Colonic mucosa (tissue), 4 donors: Measurements from ENCODE around the gene ARMC3. TPM values are rescaled to one million over a fixed set of nuclear protein-coding genes. Genes with fewer than 3 reads are reported as not detected.

Experiments
- DNase-seq: peaks from one replicate; pipeline ENCODE4 v3.0.0-alpha.2; 2020
- H3K27ac ChIP-seq: fragments of 200-600 bp; one replicate; pipeline ENCODE4 v1.8.0; 2021
- H3K27me3 ChIP-seq: fragments of 200-600 bp; one replicate; pipeline ENCODE4 v1.8.0; 2021
- H3K36me3 ChIP-seq: fragments of 200-600 bp; one replicate; pipeline ENCODE4 v1.8.0; 2021
- H3K4me1 ChIP-seq: fragments of 200-600 bp; one replicate; pipeline ENCODE4 v1.8.0; 2021; ENCODE audit warnings: mild to moderate bottlenecking
- H3K4me3 ChIP-seq: fragments of 200-600 bp; one replicate; pipeline ENCODE4 v1.8.0; 2021
- H3K9ac ChIP-seq, 2 donors: one replicate each; pipeline ENCODE4 v1.7.0; 2013; ENCODE audit warnings: control low read depth in 2 of 2, low read depth in 2 of 2, low read length in 2 of 2
- H3K9me3 ChIP-seq: fragments of 200-600 bp; one replicate; pipeline ENCODE4 v1.8.0; 2021
- CTCF ChIP-seq: fragments of 200-600 bp; IDR thresholded peaks from one replicate; pipeline ENCODE4 v1.8.0; 2022; ENCODE audit warnings: antibody characterized with exemption, mild to moderate bottlenecking
- intact Hi-C: fragments of 100-400 bp; cut with DNase I; formaldehyde crosslinking; loops from one replicate; pipeline ENCODE4 v1.14.1; 2022
- total RNA-seq, 2 donors: library from RNA; stranded (reverse); fragmentation: NEBNext Ultra II Directional in 1 of 2; extraction: Animal tissue kit (Norgen Biotek cat#: 25700) in 1 of 2; gene quantifications; one replicate each; pipeline ENCODE4 v1.2.1, GENCODE V29; 2021
- donor health status: healthy.
- donor health status: DM: no; HTN: no; CAD: no.
- donor health status: DM: no; HTN: no; CAD: no.

The ARMC3 gene, protein sequence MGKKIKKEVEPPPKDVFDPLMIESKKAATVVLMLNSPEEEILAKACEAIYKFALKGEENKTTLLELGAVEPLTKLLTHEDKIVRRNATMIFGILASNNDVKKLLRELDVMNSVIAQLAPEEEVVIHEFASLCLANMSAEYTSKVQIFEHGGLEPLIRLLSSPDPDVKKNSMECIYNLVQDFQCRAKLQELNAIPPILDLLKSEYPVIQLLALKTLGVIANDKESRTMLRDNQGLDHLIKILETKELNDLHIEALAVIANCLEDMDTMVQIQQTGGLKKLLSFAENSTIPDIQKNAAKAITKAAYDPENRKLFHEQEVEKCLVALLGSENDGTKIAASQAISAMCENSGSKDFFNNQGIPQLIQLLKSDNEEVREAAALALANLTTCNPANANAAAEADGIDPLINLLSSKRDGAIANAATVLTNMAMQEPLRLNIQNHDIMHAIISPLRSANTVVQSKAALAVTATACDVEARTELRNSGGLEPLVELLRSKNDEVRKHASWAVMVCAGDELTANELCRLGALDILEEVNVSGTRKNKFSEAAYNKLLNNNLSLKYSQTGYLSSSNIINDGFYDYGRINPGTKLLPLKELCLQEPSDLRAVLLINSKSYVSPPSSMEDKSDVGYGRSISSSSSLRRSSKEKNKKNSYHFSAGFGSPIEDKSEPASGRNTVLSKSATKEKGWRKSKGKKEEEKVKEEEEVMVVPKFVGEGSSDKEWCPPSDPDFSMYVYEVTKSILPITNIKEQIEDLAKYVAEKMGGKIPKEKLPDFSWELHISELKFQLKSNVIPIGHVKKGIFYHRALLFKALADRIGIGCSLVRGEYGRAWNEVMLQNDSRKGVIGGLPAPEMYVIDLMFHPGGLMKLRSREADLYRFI
- not detected for total RNA-seq

DNA sequence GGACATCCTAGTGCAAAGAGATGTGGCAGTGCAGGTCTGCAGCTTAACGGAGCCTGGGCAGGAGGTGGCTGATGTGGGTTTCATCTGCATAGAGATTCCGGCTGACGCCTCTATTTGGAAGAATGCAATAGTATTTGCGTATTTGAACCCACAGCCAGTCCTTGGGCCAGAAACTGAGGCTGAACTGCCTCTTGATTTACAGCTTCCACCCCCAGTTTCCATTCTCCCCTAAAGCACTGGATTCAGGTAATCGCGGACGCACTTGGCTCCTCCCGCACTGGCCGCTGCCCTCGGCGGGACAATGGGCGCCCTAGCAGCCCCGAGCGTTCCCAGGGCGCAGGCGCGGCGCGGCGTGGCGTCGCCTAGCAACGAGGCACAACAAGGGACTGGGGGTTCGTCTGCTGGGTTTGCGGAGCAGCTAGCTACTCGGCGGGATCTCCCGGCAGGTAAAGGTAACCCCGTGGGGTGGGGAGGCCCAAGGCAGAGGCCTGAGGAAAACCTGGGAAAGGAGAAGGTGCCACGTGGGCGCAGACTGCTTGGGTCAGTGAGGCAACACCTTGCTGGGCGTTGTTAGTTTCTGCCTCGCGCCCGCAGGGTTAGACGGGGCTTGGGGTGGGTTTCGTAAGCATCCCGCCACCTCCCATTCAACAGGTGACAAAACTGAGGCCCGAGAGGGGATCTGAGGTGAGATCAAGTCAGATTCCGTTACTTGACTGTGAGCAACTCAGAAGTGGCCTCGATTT is at the start of gene ARMC3:
Gene ARMC3, plus strand, starts transcription at position 393 of the 743 bp plus-strand sequence. CDS start 3,944 bp downstream, outside the sequence.
- TF ChIP-seq CTCF, result no peak
- Histone ChIP-seq H3K36me3 (no peaks in the 10 kb centered on the region), H3K27me3 (no peaks in the 10 kb centered on the region), H3K27ac (no peak within 1 kb of the TSS), H3K9me3 (no peaks in the 10 kb centered on the region), H3K4me1 (no peaks in the 10 kb centered on the region), H3K4me3 (peak within 1 kb of the TSS; percentile 30), H3K9ac (no peak within 1 kb of the TSS)
- peak; percentile 32 for DNase-seq
- intact Hi-C loops, result no loop called here

DNA sequence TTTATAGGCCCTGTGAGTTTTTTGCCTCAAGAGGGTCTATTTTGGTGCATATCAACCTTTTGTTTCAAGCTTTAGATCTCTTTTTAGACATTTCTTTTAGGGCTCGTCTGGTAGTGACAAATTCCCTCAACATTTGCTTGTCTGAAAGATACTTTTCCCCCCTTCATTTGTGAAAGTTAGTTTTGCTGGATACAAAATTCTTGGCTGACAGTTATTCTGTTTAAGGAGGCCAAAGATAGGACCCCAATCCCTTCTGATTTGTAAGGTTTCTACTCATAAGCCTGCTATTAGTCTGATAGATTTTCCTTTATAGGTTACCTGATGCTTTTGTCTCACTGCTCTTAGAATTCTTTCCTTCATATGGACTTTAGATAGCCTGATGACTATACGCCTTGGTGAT is 36.1 kb upstream of the ARMC3 start:
- no peak for DNase-seq
- no peaks in the 10 kb centered on the region for H3K27me3 ChIP-seq
- H3K9ac ChIP-seq, result no peak overlapping the region
- intact Hi-C loops, result no loop called here
- H3K9me3 ChIP-seq, result no peaks in the 10 kb centered on the region
- no peaks in the 10 kb centered on the region for H3K36me3 ChIP-seq
- no peak for TF ChIP-seq CTCF
- H3K4me1 ChIP-seq, result no peaks in the 10 kb centered on the region
- no peak overlapping the region for H3K27ac ChIP-seq
- H3K4me3 ChIP-seq, result no peak overlapping the region

DNA sequence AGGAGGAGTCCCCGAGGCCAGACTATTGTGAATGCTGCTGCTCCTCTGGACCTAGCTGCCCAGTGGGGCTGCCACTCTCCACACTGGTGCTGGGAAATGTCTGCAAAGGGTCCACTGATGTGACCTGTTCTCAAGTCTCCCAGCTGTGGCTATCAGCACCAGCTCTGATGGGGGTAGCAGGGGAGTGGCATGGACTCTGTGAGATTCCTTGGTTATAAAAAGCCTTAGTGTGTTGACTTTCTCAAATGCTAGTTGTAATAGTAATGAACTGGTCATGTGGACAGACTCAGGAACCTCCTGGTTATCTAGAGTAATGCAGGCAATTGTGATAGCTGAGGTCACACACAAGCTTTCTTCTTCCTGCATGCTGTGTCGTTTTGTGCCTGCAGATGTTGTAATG is 34.1 kb upstream of the ARMC3 start:
- H3K9me3 ChIP-seq, result no peaks in the 10 kb centered on the region
- no peaks in the 10 kb centered on the region for H3K4me1 ChIP-seq
- H3K9ac ChIP-seq, result no peak overlapping the region
- no peaks in the 10 kb centered on the region for H3K27me3 ChIP-seq
- intact Hi-C loops, result no loop called here
- H3K4me3 ChIP-seq, result no peak overlapping the region
- H3K27ac ChIP-seq, result no peak overlapping the region
- no peak for TF ChIP-seq CTCF
- H3K36me3 ChIP-seq, result no peaks in the 10 kb centered on the region
- no peak for DNase-seq

DNA sequence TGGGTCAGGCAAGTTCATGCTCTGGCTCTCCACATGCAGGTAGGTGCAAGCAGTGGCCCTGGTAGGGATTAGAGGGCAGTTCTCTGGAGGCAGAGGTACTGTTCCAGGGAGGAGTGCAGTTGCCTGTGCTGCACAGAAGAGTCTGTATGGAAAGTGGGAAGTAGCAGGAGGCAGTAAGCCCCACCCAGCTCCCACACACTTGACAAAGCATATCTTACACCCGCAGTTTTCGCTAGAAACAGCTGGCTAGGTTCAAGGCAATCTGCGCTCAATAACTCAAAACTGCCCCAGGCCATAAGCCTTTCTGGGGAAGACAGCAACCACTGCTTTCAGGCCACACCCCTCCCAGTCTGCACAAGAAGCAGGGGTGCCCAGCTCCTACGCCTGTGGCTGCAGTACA is 33.1 kb upstream of the ARMC3 start:
- Histone ChIP-seq H3K27ac (no peak overlapping the region), H3K4me3 (no peak overlapping the region), H3K9ac (no peak overlapping the region), H3K9me3 (no peaks in the 10 kb centered on the region), H3K27me3 (no peaks in the 10 kb centered on the region), H3K36me3 (no peaks in the 10 kb centered on the region), H3K4me1 (no peaks in the 10 kb centered on the region)
- DNase-seq, result no peak
- TF ChIP-seq CTCF, result no peak
- intact Hi-C loops, result no loop called here

GRCh38 chr10:22895252-22895651 is 32.6 kb upstream of the ARMC3 start:
- TF ChIP-seq CTCF, result no peak
- intact Hi-C loops, result no loop called here
- no peaks in the 10 kb centered on the region for H3K36me3 ChIP-seq
- no peaks in the 10 kb centered on the region for H3K4me1 ChIP-seq
- no peak overlapping the region for H3K27ac ChIP-seq
- no peak overlapping the region for H3K9ac ChIP-seq
- DNase-seq, result no peak
- no peaks in the 10 kb centered on the region for H3K9me3 ChIP-seq
- no peak overlapping the region for H3K4me3 ChIP-seq
- H3K27me3 ChIP-seq, result no peaks in the 10 kb centered on the region
